MV-4-11 (cell line): ENCODE measurements around the gene ZDHHC6.
"Not testable (repeated sequence)": the region's sequence is repeated elsewhere in the genome, so short reads cannot be mapped to it uniquely, and the experiment has no call there.

Experiments
- DNase-seq: peaks from one replicate; lab custom pipeline; 2025; lab: John Stamatoyannopoulos, UW

The ZDHHC6 gene

GRCh38 chr10:112446855-112447619 is at the start of gene ZDHHC6, which contains the start of gene VTI1A:
TSS of gene ZDHHC6 (minus strand) at chr10:112446914. CDS start at chr10:112445436, 1,478 bp downstream.
TSS of gene VTI1A (plus strand) at chr10:112447215. CDS start at chr10:112447374, 159 bp downstream.
- DNase-seq = peak; percentile 70

GRCh38 chr10:112492736-112493135 is 46.0 kb upstream of the ZDHHC6 start:
- DNase-seq = no peak

- no peak for DNase-seq
Measured at GRCh38 chr10:112491144-112491543, 44.4 kb upstream of the ZDHHC6 start.

GRCh38 chr10:112490545-112490944 is 43.8 kb upstream of the ZDHHC6 start:
- no peak for DNase-seq

- no peak for DNase-seq
Measured at GRCh38 chr10:112487964-112488363, 41.2 kb upstream of the ZDHHC6 start.

GRCh38 chr10:112484399-112484798 is 37.7 kb upstream of the ZDHHC6 start:
- no peak for DNase-seq

GRCh38 chr10:112481602-112482001 is 34.9 kb upstream of the ZDHHC6 start:
- no peak for DNase-seq

- DNase-seq = no peak
Measured at GRCh38 chr10:112475575-112476218, 29.0 kb upstream of the ZDHHC6 start.

- DNase-seq = peak; percentile 56
Measured at GRCh38 chr10:112471878-112472487, 25.3 kb upstream of the ZDHHC6 start.

GRCh38 chr10:112467541-112468075 is 20.9 kb upstream of the ZDHHC6 start:
- DNase-seq = no peak

GRCh38 chr10:112466802-112467201 is 20.1 kb upstream of the ZDHHC6 start:
- DNase-seq = no peak

GRCh38 chr10:112465299-112465883 is 18.7 kb upstream of the ZDHHC6 start:
- no peak for DNase-seq

GRCh38 chr10:112464074-112464473 is 17.4 kb upstream of the ZDHHC6 start:
- not testable (repeated sequence) for DNase-seq

GRCh38 chr10:112461029-112461887 is 14.5 kb upstream of the ZDHHC6 start:
- peak; percentile 30 for DNase-seq

GRCh38 chr10:112460366-112460765 is 13.7 kb upstream of the ZDHHC6 start:
- DNase-seq = no peak

- no peak for DNase-seq
Measured at GRCh38 chr10:112456533-112456932, 9.8 kb upstream of the ZDHHC6 start.

- no peak for DNase-seq
Measured at GRCh38 chr10:112454910-112455779, 8.4 kb upstream of the ZDHHC6 start.

- DNase-seq = peak; percentile 63
Measured at GRCh38 chr10:112448888-112449287, 2.2 kb upstream of the ZDHHC6 start.

- DNase-seq = no peak
Measured at GRCh38 chr10:112447620-112447928, 860 bp upstream of the ZDHHC6 start.

- peak; percentile 53 for DNase-seq
Measured at GRCh38 chr10:112446055-112446854, 459 bp downstream of the ZDHHC6 start.
